ENCODE results near the gene NPAT.

GRCh38 chr11:108142304-108142703, 80.1 kb downstream of the NPAT start:
- TF ChIP-seq CTCF (IDR thresholded peaks at IDR 0.05 in 2 of 3, conservative IDR thresholded peaks at IDR 0.05 in 1 of 3; ENCODE audit: control insufficient read depth in 2 of 3, extremely low read depth in 1 of 3, insufficient read depth in 1 of 3, low read depth in 3 of 3, low read length in 3 of 3) (no peak), REST (IDR thresholded peaks at IDR 0.05; ENCODE audit: low read depth, low read length) (no peak), GABPA (IDR thresholded peaks at IDR 0.05; ENCODE audit: low read depth) (no peak), JUNB (IDR thresholded peaks at IDR 0.05) (no peak), KAT2A (conservative IDR thresholded peaks at IDR 0.05; ENCODE audit: control insufficient read depth, low read depth, low read length) (no peak), PRDM15 (CRISPR knock-in tag; IDR thresholded peaks at IDR 0.05) (no peak), POLR2AphosphoS5 (IDR thresholded peaks at IDR 0.05; ENCODE audit: low read length) (no peak), HDGF (IDR thresholded peaks at IDR 0.05) (no peak)
